ENCODE results near the gene SCUBE1. TPM values are rescaled to one million over a fixed set of nuclear protein-coding genes. Genes with fewer than 3 reads are reported as not detected.

The SCUBE1 gene
- total and polyA plus RNA-seq, 4 donors, result 0.88 to 18.7 (median 3.5) TPM

DNA sequence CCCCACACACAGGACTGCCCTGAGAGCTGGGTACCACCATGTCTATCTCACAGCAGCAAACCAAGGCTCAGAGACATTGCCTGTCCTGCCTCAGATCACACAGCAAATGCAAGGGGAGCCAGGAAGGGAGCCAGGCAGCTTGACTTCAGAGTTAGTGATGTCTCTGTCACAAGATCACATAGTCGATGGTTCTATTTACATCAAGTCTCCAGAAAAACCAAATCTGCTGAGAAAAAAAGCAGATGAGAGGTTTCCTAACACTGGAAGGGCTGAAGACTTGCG lies 16.1 kb downstream of the SCUBE1 start:
- no peaks in the 10 kb centered on the region for H3K4me1 ChIP-seq (ENCODE audit: control insufficient read depth in 1 of 2, insufficient read depth in 2 of 2, low read length in 2 of 2)
- H3K27me3 ChIP-seq (ENCODE audit: control insufficient read depth in 1 of 2, insufficient read depth in 2 of 2, low read length in 1 of 2), result no peaks in the 10 kb centered on the region
- DNase-seq (no peak), ATAC-seq (ENCODE audit: low FRiP score) (no peak)
- intact Hi-C loops (cut with DNase I), result no loop called here
- 57 to 70% methylated on average over 2 of the region's 2 CpGs for WGBS, 2 donors
- H3K9me3 ChIP-seq (ENCODE audit: control insufficient read depth, low read length), result no peaks in the 10 kb centered on the region
- no peaks in the 10 kb centered on the region for H3K36me3 ChIP-seq (ENCODE audit: control insufficient read depth in 1 of 2, insufficient read depth in 2 of 2, low read length in 1 of 2)
- no peak overlapping the region for H3K4me3 ChIP-seq (ENCODE audit: low read length in 2 of 2)
- H3K27ac ChIP-seq (ENCODE audit: low read depth in 1 of 2, low read length in 2 of 2), result no peak overlapping the region

DNA sequence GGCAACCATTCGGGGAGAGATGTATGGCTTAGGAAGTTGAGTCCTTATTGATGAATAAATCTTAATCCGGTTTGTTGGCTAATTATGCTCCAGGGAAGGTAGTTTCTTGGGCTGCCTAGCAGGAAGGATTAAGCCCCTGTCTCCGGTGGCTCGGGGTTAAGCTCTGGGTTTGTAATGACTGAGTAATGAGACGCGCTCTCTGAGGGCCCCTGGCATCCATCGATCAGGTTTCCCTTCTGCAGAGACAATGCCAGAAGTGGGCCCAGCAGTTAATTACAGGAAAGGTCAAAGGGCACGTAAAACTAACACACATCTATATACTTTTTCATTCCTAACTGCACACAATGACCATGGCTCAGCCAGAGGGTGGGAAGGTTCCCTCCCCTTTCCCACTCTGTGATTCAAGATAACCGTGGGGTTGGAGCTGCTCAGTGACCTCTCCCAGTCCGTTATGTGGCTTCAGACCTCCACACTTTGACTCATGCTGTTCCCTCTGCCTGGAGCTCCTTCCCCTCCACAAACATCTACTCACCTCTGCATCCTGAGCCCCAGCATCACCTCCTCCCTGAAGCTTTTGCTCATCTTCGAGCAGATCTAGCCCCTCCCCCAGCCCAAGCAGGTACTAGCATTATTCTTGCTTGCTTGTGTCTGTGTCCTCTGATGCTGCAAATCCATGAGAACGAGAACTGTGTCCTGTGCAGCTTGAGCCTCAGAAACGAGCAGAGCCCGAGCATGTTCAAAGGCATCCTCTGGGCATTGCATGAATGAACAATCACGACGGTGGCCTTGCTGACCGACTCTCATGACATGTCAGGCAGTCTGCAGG lies 16.6 kb downstream of the SCUBE1 start:
- 39 to 47% methylated on average over 17 of the region's 17 CpGs for WGBS, 2 donors
- Histone ChIP-seq H3K9me3 (ENCODE audit: control insufficient read depth, low read length) (no peaks in the 10 kb centered on the region), H3K4me1 (ENCODE audit: control insufficient read depth in 1 of 2, insufficient read depth in 2 of 2, low read length in 2 of 2) (no peaks in the 10 kb centered on the region), H3K4me3 (ENCODE audit: low read length in 2 of 2) (no peak overlapping the region), H3K27ac (ENCODE audit: low read depth in 1 of 2, low read length in 2 of 2) (no peak overlapping the region), H3K36me3 (ENCODE audit: control insufficient read depth in 1 of 2, insufficient read depth in 2 of 2, low read length in 1 of 2) (no peaks in the 10 kb centered on the region), H3K27me3 (ENCODE audit: control insufficient read depth in 1 of 2, insufficient read depth in 2 of 2, low read length in 1 of 2) (no peaks in the 10 kb centered on the region)
- no peak for DNase-seq
- no peak for ATAC-seq (ENCODE audit: low FRiP score)
- intact Hi-C loops (cut with DNase I), result no loop called here

DNA sequence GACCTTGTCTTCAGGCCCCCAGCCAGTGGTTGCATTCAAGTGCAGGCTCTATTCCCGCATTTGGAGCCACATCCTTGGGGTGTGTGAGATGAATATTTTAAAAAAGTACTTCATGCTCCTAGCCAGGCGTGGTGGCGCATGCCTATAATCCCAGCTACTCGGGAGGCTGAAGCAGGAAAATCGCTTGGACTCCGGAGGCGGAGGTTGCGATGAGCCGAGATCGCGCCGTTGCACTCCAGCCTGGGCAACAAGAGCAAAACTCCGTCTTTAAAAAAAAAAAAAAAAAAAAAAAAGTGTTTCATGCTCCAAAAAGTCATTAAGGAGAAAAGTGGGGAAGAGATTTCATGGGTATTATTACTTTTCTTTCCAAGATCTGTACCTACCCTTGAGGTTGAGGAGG lies 18.0 kb downstream of the SCUBE1 start:
- Histone ChIP-seq H3K9me3 (ENCODE audit: control insufficient read depth, low read length) (no peaks in the 10 kb centered on the region), H3K36me3 (ENCODE audit: control insufficient read depth in 1 of 2, insufficient read depth in 2 of 2, low read length in 1 of 2) (no peaks in the 10 kb centered on the region), H3K4me3 (ENCODE audit: low read length in 2 of 2) (no peak overlapping the region), H3K27ac (ENCODE audit: low read depth in 1 of 2, low read length in 2 of 2) (no peak overlapping the region), H3K4me1 (ENCODE audit: control insufficient read depth in 1 of 2, insufficient read depth in 2 of 2, low read length in 2 of 2) (no peaks in the 10 kb centered on the region), H3K27me3 (ENCODE audit: control insufficient read depth in 1 of 2, insufficient read depth in 2 of 2, low read length in 1 of 2) (no peaks in the 10 kb centered on the region)
- WGBS, 2 donors, result 85 to 88% methylated on average over 13 of the region's 13 CpGs
- intact Hi-C loops (cut with DNase I), result no loop called here
- no peak for DNase-seq
- no peak for ATAC-seq (ENCODE audit: low FRiP score)

- 81 to 87% methylated on average over 21 of the region's 21 CpGs for WGBS, 2 donors
These were observed 21.9 kb downstream of the SCUBE1 start for GRCh38 chr22:43320943-43321900.

GRCh38 chr22:43319661-43320486 lies 23.3 kb downstream of the SCUBE1 start:
- intact Hi-C loops (cut with DNase I), result no loop called here
- 71 to 76% methylated on average over 10 of the region's 10 CpGs for WGBS, 2 donors
- no peaks in the 10 kb centered on the region for H3K27me3 ChIP-seq (ENCODE audit: control insufficient read depth in 1 of 2, insufficient read depth in 2 of 2, low read length in 1 of 2)
- DNase-seq (no peak), ATAC-seq (ENCODE audit: low FRiP score) (no peak)
- no peaks in the 10 kb centered on the region for H3K9me3 ChIP-seq (ENCODE audit: control insufficient read depth, low read length)
- H3K4me1 ChIP-seq (ENCODE audit: control insufficient read depth in 1 of 2, insufficient read depth in 2 of 2, low read length in 2 of 2), result no peaks in the 10 kb centered on the region
- H3K36me3 ChIP-seq (ENCODE audit: control insufficient read depth in 1 of 2, insufficient read depth in 2 of 2, low read length in 1 of 2), result no peaks in the 10 kb centered on the region
- no peak overlapping the region for H3K4me3 ChIP-seq (ENCODE audit: low read length in 2 of 2)
- H3K27ac ChIP-seq (ENCODE audit: low read depth in 1 of 2, low read length in 2 of 2), result no peak overlapping the region

More at GRCh38 chr22:43320943-43321900, 21.9 kb downstream of the SCUBE1 start:
- no peaks in the 10 kb centered on the region for H3K27me3 ChIP-seq (ENCODE audit: control insufficient read depth in 1 of 2, insufficient read depth in 2 of 2, low read length in 1 of 2)
- no peaks in the 10 kb centered on the region for H3K9me3 ChIP-seq (ENCODE audit: control insufficient read depth, low read length)
- intact Hi-C loops (cut with DNase I), result no loop called here
- ATAC-seq (ENCODE audit: low FRiP score) (no peak), DNase-seq (peak in 1 of 2 donors; percentile 32)
- H3K27ac ChIP-seq (ENCODE audit: low read depth in 1 of 2, low read length in 2 of 2), result no peak overlapping the region
- no peaks in the 10 kb centered on the region for H3K4me1 ChIP-seq (ENCODE audit: control insufficient read depth in 1 of 2, insufficient read depth in 2 of 2, low read length in 2 of 2)
- H3K36me3 ChIP-seq (ENCODE audit: control insufficient read depth in 1 of 2, insufficient read depth in 2 of 2, low read length in 1 of 2), result no peaks in the 10 kb centered on the region
- H3K4me3 ChIP-seq (ENCODE audit: low read length in 2 of 2), result no peak overlapping the region

GRCh38 chr22:43317239-43317638 lies 25.9 kb downstream of the SCUBE1 start:
- H3K27me3 ChIP-seq (ENCODE audit: control insufficient read depth in 1 of 2, insufficient read depth in 2 of 2, low read length in 1 of 2), result no peaks in the 10 kb centered on the region
- no peak for ATAC-seq (ENCODE audit: low FRiP score)
- H3K4me3 ChIP-seq (ENCODE audit: low read length in 2 of 2), result no peak overlapping the region
- 67 to 79% methylated on average over 9 of the region's 9 CpGs for WGBS, 2 donors
- H3K4me1 ChIP-seq (ENCODE audit: control insufficient read depth in 1 of 2, insufficient read depth in 2 of 2, low read length in 2 of 2), result no peaks in the 10 kb centered on the region
- no peaks in the 10 kb centered on the region for H3K36me3 ChIP-seq (ENCODE audit: control insufficient read depth in 1 of 2, insufficient read depth in 2 of 2, low read length in 1 of 2)
- H3K9me3 ChIP-seq (ENCODE audit: control insufficient read depth, low read length), result no peaks in the 10 kb centered on the region
- no peak overlapping the region for H3K27ac ChIP-seq (ENCODE audit: low read depth in 1 of 2, low read length in 2 of 2)
- intact Hi-C loops (cut with DNase I), result no loop called here
- no peak for DNase-seq

DNA sequence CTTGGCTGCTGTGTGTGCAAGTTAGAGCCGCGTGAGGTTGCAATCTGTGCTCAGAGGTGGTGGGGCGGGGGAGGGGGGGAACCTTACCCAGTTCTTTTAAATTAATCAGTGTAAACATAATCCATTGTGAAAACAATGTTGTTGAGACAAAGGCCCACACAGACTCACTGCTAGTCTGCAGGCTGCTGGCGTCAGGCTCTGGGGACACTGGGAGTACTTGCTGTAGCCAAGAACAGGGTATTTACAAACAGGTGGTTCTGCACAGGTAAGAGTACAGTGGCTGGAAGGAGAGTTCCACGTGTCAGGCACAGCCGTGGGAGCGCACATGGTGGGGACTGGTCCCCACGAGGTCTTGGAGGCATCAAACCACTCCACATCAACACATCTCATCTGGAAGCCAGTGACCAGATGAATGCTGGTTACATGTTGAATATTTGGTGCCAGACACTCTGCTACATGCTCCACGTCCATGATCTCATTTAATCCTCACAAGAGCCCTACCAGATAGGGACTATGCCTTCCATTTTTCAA lies 27.4 kb downstream of the SCUBE1 start:
- H3K4me1 ChIP-seq (ENCODE audit: control insufficient read depth in 1 of 2, insufficient read depth in 2 of 2, low read length in 2 of 2), result no peaks in the 10 kb centered on the region

GRCh38 chr22:43314611-43315010 lies 28.6 kb downstream of the SCUBE1 start:
- no peaks in the 10 kb centered on the region for H3K27me3 ChIP-seq (ENCODE audit: control insufficient read depth in 1 of 2, insufficient read depth in 2 of 2, low read length in 1 of 2)
- H3K9me3 ChIP-seq (ENCODE audit: control insufficient read depth, low read length), result no peaks in the 10 kb centered on the region
- intact Hi-C loops (cut with DNase I), result no loop called here
- no peak for DNase-seq
- 83 to 87% methylated on average over 5 of the region's 5 CpGs for WGBS, 2 donors
- no peak for ATAC-seq (ENCODE audit: low FRiP score)
- no peak overlapping the region for H3K4me3 ChIP-seq (ENCODE audit: low read length in 2 of 2)
- no peaks in the 10 kb centered on the region for H3K36me3 ChIP-seq (ENCODE audit: control insufficient read depth in 1 of 2, insufficient read depth in 2 of 2, low read length in 1 of 2)
- no peak overlapping the region for H3K27ac ChIP-seq (ENCODE audit: low read depth in 1 of 2, low read length in 2 of 2)
- no peaks in the 10 kb centered on the region for H3K4me1 ChIP-seq (ENCODE audit: control insufficient read depth in 1 of 2, insufficient read depth in 2 of 2, low read length in 2 of 2)

More for the DNA sequence above, 27.4 kb downstream of the SCUBE1 start:
- H3K27me3 ChIP-seq (ENCODE audit: control insufficient read depth in 1 of 2, insufficient read depth in 2 of 2, low read length in 1 of 2), result no peaks in the 10 kb centered on the region
- no peak overlapping the region for H3K4me3 ChIP-seq (ENCODE audit: low read length in 2 of 2)
- no peaks in the 10 kb centered on the region for H3K9me3 ChIP-seq (ENCODE audit: control insufficient read depth, low read length)
- H3K27ac ChIP-seq (ENCODE audit: low read depth in 1 of 2, low read length in 2 of 2), result no peak overlapping the region
- ATAC-seq (ENCODE audit: low FRiP score), result no peak
- 63 to 77% methylated on average over 9 of the region's 9 CpGs for WGBS, 2 donors
- H3K36me3 ChIP-seq (ENCODE audit: control insufficient read depth in 1 of 2, insufficient read depth in 2 of 2, low read length in 1 of 2), result no peaks in the 10 kb centered on the region
- intact Hi-C loops (cut with DNase I), result no loop called here
- DNase-seq, result no peak

All from aorta (tissue), 5 donors.